ENCODE measurements around the gene PRAMEF10.
"Not testable (repeated sequence)": the region's sequence is repeated elsewhere in the genome, so short reads cannot be mapped to it uniquely, and the experiment has no call there.

PRAMEF10 gene

GRCh38 chr1:12898170-12898569 lies at the start of gene PRAMEF10:
Gene PRAMEF10 (minus strand): TSS chr1:12898270. CDS start chr1:12895847, 2,423 bp downstream.
- H3K27me3 Mint-ChIP-seq; H3K27ac Mint-ChIP-seq (ENCODE audit: low read depth); H3K9me3 Mint-ChIP-seq; DNase-seq (ENCODE audit: low spot score in 2 of 2); ATAC-seq (replicated peaks; ENCODE audit: extremely low read depth, poor library complexity, severe bottlenecking); H3K4me3 Mint-ChIP-seq; H3K36me3 Mint-ChIP-seq (ENCODE audit: insufficient read depth); H3K4me1 Mint-ChIP-seq: not testable (repeated sequence)

GRCh38 chr1:12947480-12947879 lies 49.4 kb upstream of the PRAMEF10 start, which contains the start of gene PRAMEF6:
Gene PRAMEF6 (minus strand): TSS chr1:12947580. CDS start chr1:12942518, 5,062 bp downstream.
- H3K4me3 Mint-ChIP-seq; H3K27me3 Mint-ChIP-seq; H3K4me1 Mint-ChIP-seq; DNase-seq (ENCODE audit: low spot score in 2 of 2); H3K36me3 Mint-ChIP-seq (ENCODE audit: insufficient read depth); H3K27ac Mint-ChIP-seq (ENCODE audit: low read depth); H3K9me3 Mint-ChIP-seq; ATAC-seq (replicated peaks; ENCODE audit: extremely low read depth, poor library complexity, severe bottlenecking): not testable (repeated sequence)

GRCh38 chr1:12924368-12924767 lies 26.3 kb upstream of the PRAMEF10 start:
- not testable (repeated sequence) for DNase-seq (ENCODE audit: low spot score in 2 of 2); H3K27ac Mint-ChIP-seq (ENCODE audit: low read depth); H3K27me3 Mint-ChIP-seq; H3K36me3 Mint-ChIP-seq (ENCODE audit: insufficient read depth); H3K4me3 Mint-ChIP-seq; H3K4me1 Mint-ChIP-seq; H3K9me3 Mint-ChIP-seq; ATAC-seq (replicated peaks; ENCODE audit: extremely low read depth, poor library complexity, severe bottlenecking)

GRCh38 chr1:12921749-12922148 lies 23.7 kb upstream of the PRAMEF10 start:
- H3K36me3 Mint-ChIP-seq (ENCODE audit: insufficient read depth); H3K9me3 Mint-ChIP-seq; H3K4me3 Mint-ChIP-seq; DNase-seq (ENCODE audit: low spot score in 2 of 2); H3K27me3 Mint-ChIP-seq; H3K4me1 Mint-ChIP-seq; H3K27ac Mint-ChIP-seq (ENCODE audit: low read depth); ATAC-seq (replicated peaks; ENCODE audit: extremely low read depth, poor library complexity, severe bottlenecking): not testable (repeated sequence)

- not testable (repeated sequence) for ATAC-seq (replicated peaks; ENCODE audit: extremely low read depth, poor library complexity, severe bottlenecking); H3K27ac Mint-ChIP-seq (ENCODE audit: low read depth); H3K27me3 Mint-ChIP-seq; H3K9me3 Mint-ChIP-seq; H3K4me3 Mint-ChIP-seq; DNase-seq (ENCODE audit: low spot score in 2 of 2); H3K36me3 Mint-ChIP-seq (ENCODE audit: insufficient read depth); H3K4me1 Mint-ChIP-seq
Observed at GRCh38 chr1:12916310-12916709, 18.2 kb upstream of the PRAMEF10 start, which contains the start of gene PRAMEF7. Gene PRAMEF7 (plus strand): TSS chr1:12916610. CDS start chr1:12917693, 1,083 bp downstream.

GRCh38 chr1:12903793-12904572 lies 5.9 kb upstream of the PRAMEF10 start:
- H3K27ac Mint-ChIP-seq (ENCODE audit: low read depth); H3K27me3 Mint-ChIP-seq; DNase-seq (ENCODE audit: low spot score in 2 of 2); H3K4me1 Mint-ChIP-seq; H3K9me3 Mint-ChIP-seq; H3K4me3 Mint-ChIP-seq; H3K36me3 Mint-ChIP-seq (ENCODE audit: insufficient read depth); ATAC-seq (replicated peaks; ENCODE audit: extremely low read depth, poor library complexity, severe bottlenecking): not testable (repeated sequence)

- not testable (repeated sequence) for H3K27ac Mint-ChIP-seq (ENCODE audit: low read depth); H3K9me3 Mint-ChIP-seq; H3K27me3 Mint-ChIP-seq; ATAC-seq (replicated peaks; ENCODE audit: extremely low read depth, poor library complexity, severe bottlenecking); H3K4me1 Mint-ChIP-seq; H3K4me3 Mint-ChIP-seq; DNase-seq (ENCODE audit: low spot score in 2 of 2); H3K36me3 Mint-ChIP-seq (ENCODE audit: insufficient read depth)
Observed at GRCh38 chr1:12899186-12899585, 1.1 kb upstream of the PRAMEF10 start.

GRCh38 chr1:12886101-12886500 lies 12.0 kb downstream of the PRAMEF10 start, which contains the start of gene PRAMEF4:
Gene PRAMEF4 (minus strand): TSS chr1:12886201. CDS start chr1:12883394, 2,807 bp downstream.
- not testable (repeated sequence) for H3K4me3 Mint-ChIP-seq; H3K27me3 Mint-ChIP-seq; DNase-seq (ENCODE audit: low spot score in 2 of 2); H3K4me1 Mint-ChIP-seq; H3K27ac Mint-ChIP-seq (ENCODE audit: low read depth); H3K9me3 Mint-ChIP-seq; ATAC-seq (replicated peaks; ENCODE audit: extremely low read depth, poor library complexity, severe bottlenecking); H3K36me3 Mint-ChIP-seq (ENCODE audit: insufficient read depth)

GRCh38 chr1:12878453-12878852 lies 19.6 kb downstream of the PRAMEF10 start:
- DNase-seq (ENCODE audit: low spot score in 2 of 2); H3K4me1 Mint-ChIP-seq; H3K27me3 Mint-ChIP-seq; H3K27ac Mint-ChIP-seq (ENCODE audit: low read depth); H3K9me3 Mint-ChIP-seq; H3K36me3 Mint-ChIP-seq (ENCODE audit: insufficient read depth); ATAC-seq (replicated peaks; ENCODE audit: extremely low read depth, poor library complexity, severe bottlenecking); H3K4me3 Mint-ChIP-seq: not testable (repeated sequence)

GRCh38 chr1:12863131-12863880 lies 34.8 kb downstream of the PRAMEF10 start:
- not testable (repeated sequence) for H3K4me3 Mint-ChIP-seq; H3K4me1 Mint-ChIP-seq; ATAC-seq (replicated peaks; ENCODE audit: extremely low read depth, poor library complexity, severe bottlenecking); H3K9me3 Mint-ChIP-seq; DNase-seq (ENCODE audit: low spot score in 2 of 2); H3K27ac Mint-ChIP-seq (ENCODE audit: low read depth); H3K36me3 Mint-ChIP-seq (ENCODE audit: insufficient read depth)
- peaks cover 18% of the 10 kb centered on the region for H3K27me3 Mint-ChIP-seq

- not testable (repeated sequence) for H3K36me3 Mint-ChIP-seq (ENCODE audit: insufficient read depth); DNase-seq (ENCODE audit: low spot score in 2 of 2); H3K4me3 Mint-ChIP-seq; H3K9me3 Mint-ChIP-seq; H3K27ac Mint-ChIP-seq (ENCODE audit: low read depth); H3K4me1 Mint-ChIP-seq; ATAC-seq (replicated peaks; ENCODE audit: extremely low read depth, poor library complexity, severe bottlenecking)
- H3K27me3 Mint-ChIP-seq = peaks cover 18% of the 10 kb centered on the region
Observed at GRCh38 chr1:12856786-12857185, 41.3 kb downstream of the PRAMEF10 start, which contains the start of gene PRAMEF2. Gene PRAMEF2 (plus strand): TSS chr1:12857086. CDS start chr1:12859010, 1,924 bp downstream.

- H3K36me3 Mint-ChIP-seq (ENCODE audit: insufficient read depth) = no peaks in the 10 kb centered on the region
- H3K4me3 Mint-ChIP-seq = no peak overlapping the region
- DNase-seq (ENCODE audit: low spot score in 2 of 2) (no peak), ATAC-seq (replicated peaks; ENCODE audit: extremely low read depth, poor library complexity, severe bottlenecking) (no peak)
- no peaks in the 10 kb centered on the region for H3K4me1 Mint-ChIP-seq
- H3K27me3 Mint-ChIP-seq = peaks cover 16% of the 10 kb centered on the region
- H3K9me3 Mint-ChIP-seq = no peaks in the 10 kb centered on the region
- no peak overlapping the region for H3K27ac Mint-ChIP-seq (ENCODE audit: low read depth)
Observed at GRCh38 chr1:12851779-12852178, 46.3 kb downstream of the PRAMEF10 start.

All from central memory CD8-positive, alpha-beta T cell (primary cell).